H1 (cell line): ENCODE results near the gene PLA2R1. TPM values are rescaled to one million over a fixed set of nuclear protein-coding genes. Genes with fewer than 3 reads are reported as not detected.

Experiments used
- CTCF ChIA-PET: fragments of 300-600 bp; sonication (Branson Sonifier 250); formaldehyde crosslinking; loops from one replicate; lab custom pipeline; 2021; ENCODE audit not compliant: partially characterized antibody; lab: Charles Lee
- POLR2A ChIA-PET: fragments of 300-600 bp; sonication (Branson Sonifier 250); formaldehyde crosslinking; loops from one replicate; lab custom pipeline; 2021; ENCODE audit warnings: inconsistent platforms; ENCODE audit not compliant: partially characterized antibody; lab: Charles Lee
- DNase-seq, 2 experiments: peaks; one replicate each; pipeline versions ENCODE4 v3.0.0 to v3.0.0-alpha.2; 2010 to 2022; ENCODE audit warnings: low spot score in 2 of 2, low read depth in 1 of 2, mixed read lengths in 1 of 2
- FAIRE-seq: peaks from 2 replicates; lab custom pipeline; 2011; peaks lifted over from hg19 to GRCh38; lab: Jason Lieb, UNC
- H2AFZ ChIP-seq: 2 replicates; pipeline ENCODE4 v1.8.1; 2012; ENCODE audit warnings: low read length, inconsistent platforms
- H2AK5ac ChIP-seq: 2 replicates; pipeline ENCODE4 v1.6.1; 2013; ENCODE audit warnings: low read depth, low read length
- H2BK120ac ChIP-seq: replicated peaks from 2 replicates; pipeline ENCODE3; 2013; ENCODE audit warnings: low read depth, low read length, inconsistent platforms
- H2BK12ac ChIP-seq: 2 replicates; pipeline ENCODE4 v1.6.1; 2013; ENCODE audit warnings: low read depth, low read length
- H2BK15ac ChIP-seq: 2 replicates; pipeline ENCODE4 v1.6.1; 2013; ENCODE audit warnings: low read length
- H2BK20ac ChIP-seq: 2 replicates; pipeline ENCODE4 v1.6.1; 2013; ENCODE audit warnings: low read length
- H2BK5ac ChIP-seq: 2 replicates; pipeline ENCODE4 v1.6.1; 2013; ENCODE audit warnings: low read depth, low read length
- H3K14ac ChIP-seq: 2 replicates; pipeline ENCODE4 v1.6.1; 2013; ENCODE audit warnings: inconsistent platforms; ENCODE audit not compliant: insufficient read length
- H3K18ac ChIP-seq: 2 replicates; pipeline ENCODE4 v1.6.1; 2013; ENCODE audit warnings: low read length; ENCODE audit errors: extremely low read depth
- H3K23ac ChIP-seq: 2 replicates; pipeline ENCODE4 v1.6.1; 2013; ENCODE audit warnings: inconsistent platforms; ENCODE audit not compliant: insufficient read length
- H3K23me2 ChIP-seq: 2 replicates; pipeline ENCODE4 v1.6.1; 2013; ENCODE audit warnings: low read depth, low read length
- H3K27ac ChIP-seq: 2 replicates; pipeline ENCODE4 v1.6.1; 2011; ENCODE audit warnings: low read depth, low read length, inconsistent platforms
- H3K27me3 ChIP-seq, 4 experiments: replicated peaks in 1 of 4; 1 replicate in 1 of 4; 2 replicates in 3 of 4; pipeline versions ENCODE4 v1.6.1 to v1.8.1; 2011 to 2013; ENCODE audit warnings: low read length in 3 of 4, mild to moderate bottlenecking in 3 of 4, inconsistent platforms in 2 of 4, mixed read lengths in 2 of 4, moderate library complexity in 1 of 4; ENCODE audit not compliant: control insufficient read depth in 3 of 4, insufficient read depth in 3 of 4; ENCODE audit errors: extremely low read depth in 1 of 4
- H3K36me3 ChIP-seq, 4 experiments: 2 replicates each; pipeline versions ENCODE4 v1.6.1 to v1.8.1; 2011 to 2013; ENCODE audit warnings: mild to moderate bottlenecking in 4 of 4, low read length in 3 of 4, moderate library complexity in 2 of 4, control low read depth in 1 of 4, inconsistent platforms in 1 of 4; ENCODE audit not compliant: insufficient read depth in 4 of 4, control insufficient read depth in 2 of 4
- H3K4ac ChIP-seq: replicated peaks from 2 replicates; pipeline ENCODE3; 2013; ENCODE audit warnings: low read length, low read depth, mixed read lengths, inconsistent platforms; ENCODE audit not compliant: insufficient read length
- H3K4me1 ChIP-seq, 4 experiments: replicated peaks in 1 of 4; 1 replicate in 1 of 4; 2 replicates in 3 of 4; pipeline versions ENCODE4 v1.6.1 to v1.8.1; 2011 to 2013; ENCODE audit warnings: low read length in 3 of 4, inconsistent platforms in 2 of 4, mixed read lengths in 1 of 4; ENCODE audit not compliant: insufficient read depth in 4 of 4, control insufficient read depth in 3 of 4
- H3K4me2 ChIP-seq, 2 experiments: 2 replicates each; pipeline versions ENCODE4 v1.6.1 to v1.8.1; 2011 to 2013; ENCODE audit warnings: low read depth in 2 of 2, low read length in 2 of 2, control low read depth in 1 of 2, inconsistent platforms in 1 of 2, mild to moderate bottlenecking in 1 of 2; ENCODE audit not compliant: insufficient read depth in 1 of 2
- H3K4me3 ChIP-seq, 4 experiments: fragments of 200-600, 300-600 bp in 1 of 4; sonication (generic), shearing (Covaris generic), sonication (Bioruptor Twin) in 1 of 4; 2 replicates each; pipeline versions ENCODE4 v1.5.1 to v1.8.1; 2011 to 2016; ENCODE audit warnings: low read length in 4 of 4, low read depth in 3 of 4, control low read depth in 2 of 4, inconsistent platforms in 2 of 4, mild to moderate bottlenecking in 2 of 4, mixed read lengths in 1 of 4, moderate library complexity in 1 of 4; ENCODE audit not compliant: insufficient read depth in 2 of 4; ENCODE audit errors: extremely low read depth in 1 of 4
- H3K56ac ChIP-seq: replicated peaks from 2 replicates; pipeline ENCODE3; 2013; ENCODE audit warnings: low read depth, mild to moderate bottlenecking, mixed read lengths, low read length, inconsistent platforms; ENCODE audit not compliant: insufficient read length
- H3K79me1 ChIP-seq: 2 replicates; pipeline ENCODE4 v1.6.1; 2013; ENCODE audit warnings: low read depth, low read length, control low read depth
- H3K79me2 ChIP-seq, 2 experiments: 2 replicates each; pipeline versions ENCODE4 v1.6.1 to v1.8.1; 2012 to 2013; ENCODE audit warnings: low read length in 2 of 2, mild to moderate bottlenecking in 2 of 2, inconsistent platforms in 1 of 2; ENCODE audit not compliant: insufficient read depth in 2 of 2, control insufficient read depth in 1 of 2
- H3K9ac ChIP-seq, 4 experiments: replicated peaks in 1 of 4; 1 replicate in 1 of 4; 2 replicates in 3 of 4; pipeline versions ENCODE4 v1.6.1 to v1.8.1; 2011 to 2013; ENCODE audit warnings: low read depth in 3 of 4, low read length in 3 of 4, control low read depth in 2 of 4, mild to moderate bottlenecking in 2 of 4, moderate library complexity in 2 of 4, inconsistent platforms in 1 of 4; ENCODE audit errors: extremely low read depth in 1 of 4
- H3K9me3 ChIP-seq, 2 experiments: 2 replicates each; pipeline versions ENCODE4 v1.6.1 to v1.8.1; 2012 to 2013; ENCODE audit warnings: mild to moderate bottlenecking in 2 of 2, moderate library complexity in 2 of 2, control low read depth in 1 of 2, inconsistent platforms in 1 of 2, low read depth in 1 of 2, low read length in 1 of 2, mixed read lengths in 1 of 2; ENCODE audit not compliant: insufficient read depth in 2 of 2
- H4K20me1 ChIP-seq, 2 experiments: replicated peaks in 1 of 2; 2 replicates each; pipeline versions ENCODE3 to v1.8.1; 2011 to 2013; ENCODE audit warnings: inconsistent platforms in 2 of 2, low read length in 2 of 2, mild to moderate bottlenecking in 1 of 2; ENCODE audit not compliant: insufficient read depth in 2 of 2, control insufficient read depth in 1 of 2
- H4K5ac ChIP-seq: 2 replicates; pipeline ENCODE4 v1.6.1; 2013; ENCODE audit warnings: low read length, low read depth, mixed read lengths, inconsistent platforms; ENCODE audit not compliant: insufficient read length
- H4K8ac ChIP-seq: 2 replicates; pipeline ENCODE4 v1.8.0; 2013; ENCODE audit warnings: mild to moderate bottlenecking, moderate library complexity, low read length, inconsistent platforms; ENCODE audit not compliant: insufficient read depth; ENCODE audit errors: extremely low read depth
- H4K91ac ChIP-seq: replicated peaks from 2 replicates; pipeline ENCODE3; 2013; ENCODE audit warnings: low read length, mixed read lengths, inconsistent platforms; ENCODE audit not compliant: insufficient read length
- BRCA1 ChIP-seq: IDR thresholded peaks from 2 replicates; pipeline ENCODE4 v1.6.1; 2012; ENCODE audit warnings: low read depth, low read length, improper control_type of control experiment
- HDAC6 ChIP-seq: IDR thresholded peaks from one replicate; pipeline ENCODE4 v1.7.1; 2012; ENCODE audit warnings: low read depth, mild to moderate bottlenecking, inconsistent platforms, low read length, moderate library complexity
- JUND ChIP-seq: IDR thresholded peaks from 2 replicates; pipeline ENCODE4 v1.6.1; 2011; ENCODE audit warnings: mild to moderate bottlenecking, improper control_type of control experiment, low read length
- KDM4A ChIP-seq: IDR thresholded peaks from one replicate; pipeline ENCODE4 v1.7.1; 2012; ENCODE audit warnings: low read depth, mild to moderate bottlenecking, moderate library complexity, low read length, inconsistent platforms; ENCODE audit not compliant: severe bottlenecking
- KDM5A ChIP-seq: fragments of 200-600 bp; IDR thresholded peaks from 2 replicates; pipeline ENCODE4 v1.7.1; 2012; ENCODE audit warnings: mild to moderate bottlenecking, low read length, inconsistent platforms, mixed read lengths
- MAFK ChIP-seq: IDR thresholded peaks from 2 replicates; pipeline ENCODE4 v1.6.1; 2012; ENCODE audit warnings: low read depth, mild to moderate bottlenecking, improper control_type of control experiment, low read length
- NANOG ChIP-seq: IDR thresholded peaks from 2 replicates; pipeline ENCODE4 v1.6.1; 2011; ENCODE audit warnings: low read length, low read depth, mild to moderate bottlenecking, inconsistent platforms; ENCODE audit not compliant: insufficient read depth, poor library complexity, severe bottlenecking
- PHF8 ChIP-seq: fragments of 200-600 bp; sonication (generic); conservative IDR thresholded peaks from 2 replicates; pipeline ENCODE4 v1.7.1; 2012; ENCODE audit warnings: low read depth, mild to moderate bottlenecking, inconsistent platforms, low read length, moderate library complexity
- POLR2A ChIP-seq, 2 experiments: IDR thresholded peaks; 1 replicate in 1 of 2; 2 replicates in 1 of 2; pipeline ENCODE4 v1.6.1; 2011; ENCODE audit warnings: low read depth in 2 of 2, low read length in 2 of 2, mild to moderate bottlenecking in 2 of 2; ENCODE audit errors: control extremely low read depth in 1 of 2
- RAD21 ChIP-seq, 2 experiments: IDR thresholded peaks in 1 of 2; conservative IDR thresholded peaks in 1 of 2; 2 replicates each; pipeline ENCODE4 v1.6.1; 2011; ENCODE audit warnings: low read depth in 2 of 2, low read length in 2 of 2, improper control_type of control experiment in 1 of 2, inconsistent platforms in 1 of 2, mild to moderate bottlenecking in 1 of 2, moderate library complexity in 1 of 2
- RBBP5 ChIP-seq: IDR thresholded peaks from 2 replicates; pipeline ENCODE4 v1.7.1; 2012; ENCODE audit warnings: low read depth, mild to moderate bottlenecking, inconsistent platforms, low read length, moderate library complexity, borderline replicate concordance
- SAP30 ChIP-seq: fragments of 300-600 bp; sonication (generic); IDR thresholded peaks from 2 replicates; pipeline ENCODE4 v1.7.1; 2012; ENCODE audit warnings: low read length, moderate library complexity, mild to moderate bottlenecking, inconsistent platforms; ENCODE audit not compliant: insufficient read depth, insufficient replicate concordance
- SP2 ChIP-seq: IDR thresholded peaks from 2 replicates; pipeline ENCODE4 v1.6.1; 2012; ENCODE audit warnings: mild to moderate bottlenecking, low read length, inconsistent platforms
- SUZ12 ChIP-seq: fragments of 200-600 bp; sonication (generic); IDR thresholded peaks from 2 replicates; pipeline ENCODE4 v1.6.1; 2012; ENCODE audit warnings: mild to moderate bottlenecking, inconsistent platforms, low read length, moderate library complexity, mixed read lengths
- ZNF274 ChIP-seq: IDR thresholded peaks from 2 replicates; pipeline ENCODE4 v1.7.0; 2012; ENCODE audit warnings: low read length, borderline replicate concordance; ENCODE audit errors: extremely low read depth
- WGBS, 2 experiments: shearing (Covaris generic) in 1 of 2; methylation state at CpG; one replicate each; pipeline versions ENCODE4 v1.1.6 to v1.1.7; 2013 to 2015; ENCODE audit warnings: low lambda C conversion rate in 2 of 2, mixed read lengths in 2 of 2, inconsistent platforms in 1 of 2, low coverage in 1 of 2, missing lambda C conversion rate in 1 of 2; ENCODE audit not compliant: insufficient replicate concordance in 2 of 2, insufficient coverage in 1 of 2, insufficient read length in 1 of 2; ENCODE audit errors: extremely low coverage in 1 of 2, missing lambda C conversion rate in 1 of 2; 5-methylcytosine and 5-hydroxymethylcytosine counted together
- polyA plus RNA-seq, 7 experiments: library from polyadenylated mRNA; depleted of rRNA in 3 of 7; stranded (reverse) in 5 of 7; unstranded in 2 of 7; fragments of >200 nt in 5 of 7; fragments of 200-250 nt in 2 of 7; gene quantifications; 1 replicate in 5 of 7; 2 replicates in 1 of 7; 4 replicates in 1 of 7; pipeline versions ENCODE4 v1.2.1 to v1.2.3, GENCODE V29; 2011 to 2013; ENCODE audit warnings: missing spikeins in 2 of 7, mixed read lengths in 2 of 7
- total RNA-seq: library from RNA; stranded (reverse); fragmentation: NEBNext Ultra II Directional; extraction: Animal tissue kit (Norgen Biotek cat#: 25700); gene quantifications from 2 replicates; pipeline ENCODE4 v1.2.1, GENCODE V29; 2021

Gene PLA2R1
- total and polyA plus RNA-seq, 2 of the 8 experiments (the other 6 are each of a cell fraction or from before 2014, with no cell fraction given): 0.65 to 1.5 TPM

DNA sequence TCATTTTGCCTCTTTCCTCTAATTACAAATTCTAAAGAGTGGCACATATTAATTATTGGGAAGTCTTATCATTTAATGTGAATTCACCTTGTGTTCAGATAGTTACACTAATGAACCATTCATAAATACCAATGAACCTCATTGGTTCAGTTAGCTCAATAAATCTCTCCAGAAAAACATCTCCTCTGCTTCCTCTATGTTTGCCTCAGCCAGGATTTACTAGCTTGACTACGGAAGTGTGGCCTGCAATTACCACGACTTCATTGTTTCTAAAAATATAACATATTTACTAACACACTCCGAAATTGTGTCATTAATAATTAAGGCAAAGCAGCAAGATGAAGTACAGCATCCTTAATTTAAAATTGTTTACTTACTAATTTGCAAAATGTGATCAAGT is 103.3 kb downstream of the PLA2R1 start:
- Histone ChIP-seq H2BK120ac (no peak overlapping the region), H2BK20ac (no peak overlapping the region), H2BK12ac (no peak overlapping the region), H3K9ac (no peak overlapping the region), H3K27me3 (no peaks in the 10 kb centered on the region), H2AK5ac (no peak overlapping the region), H3K4me3 (no peak overlapping the region), H3K4me2 (no peak overlapping the region), H3K18ac (no peak overlapping the region), H3K9me3 (no peaks in the 10 kb centered on the region), H3K4me1 (peaks cover 0 to 6% (median 1%) of the 10 kb centered on the region in 4 experiments; a peak in 2 of 7 replicates), H2BK15ac (no peak overlapping the region), H3K56ac (no peak overlapping the region), H3K36me3 (no peaks in the 10 kb centered on the region), H3K23me2 (no peaks in the 10 kb centered on the region), H2AFZ (no peak overlapping the region), H3K23ac (no peak overlapping the region), H4K91ac (no peak overlapping the region), H4K8ac (no peak overlapping the region), H3K4ac (no peak overlapping the region), H2BK5ac (no peak overlapping the region), H3K79me1 (no peaks in the 10 kb centered on the region), H3K14ac (no peak overlapping the region), H3K79me2 (no peaks in the 10 kb centered on the region), H3K27ac (no peak overlapping the region), H4K20me1 (no peaks in the 10 kb centered on the region), H4K5ac (no peak overlapping the region)
- FAIRE-seq: no peak
- ChIA-PET CTCF (interaction anchor here (0.9 to 1.0 kb wide), 4 partner anchors 20 to 86 kb away, joined by 3 read pairs; no protein-coding TSS in a partner anchor), POLR2A (no interaction called here)
- 86% methylated on average over 3 of the region's 3 CpGs; no CpG with 5 or more reads in 1 of the 2 experiments for WGBS, 2 experiments
- DNase-seq: no peak
- no peak for TF ChIP-seq RBBP5
- no peak for TF ChIP-seq JUND
- no peak for TF ChIP-seq KDM5A
- TF ChIP-seq HDAC6: no peak
- no peak for TF ChIP-seq NANOG
- no peak for TF ChIP-seq PHF8
- TF ChIP-seq KDM4A: no peak
- no peak for TF ChIP-seq POLR2A (IDR thresholded peaks at IDR 0.05; ENCODE audit: control extremely low read depth in 1 of 2, low read depth in 2 of 2, low read length in 2 of 2)
- TF ChIP-seq SUZ12: no peak
- TF ChIP-seq MAFK: no peak
- no peak for TF ChIP-seq BRCA1
- no peak for TF ChIP-seq ZNF274
- no peak for TF ChIP-seq SAP30
- no peak for TF ChIP-seq RAD21 (IDR thresholded peaks at IDR 0.05 in 1 of 2, conservative IDR thresholded peaks at IDR 0.05 in 1 of 2; ENCODE audit: low read depth in 2 of 2, low read length in 2 of 2)
- no peak for TF ChIP-seq SP2
